Kidney glomerular epithelial cell (primary cell): Measurements from ENCODE around the gene TMEM145.

Experiments used
- DNase-seq: peaks from one replicate; lab custom pipeline; 2025; lab: John Stamatoyannopoulos, UW

TMEM145 gene

GRCh38 chr19:42362891-42363440, 49.9 kb downstream of the TMEM145 start:
- DNase-seq = no peak

- no peak for DNase-seq
Measured at GRCh38 chr19:42363614-42364346, 50.7 kb downstream of the TMEM145 start.

GRCh38 chr19:42366673-42367072, 53.6 kb downstream of the TMEM145 start:
- DNase-seq = no peak

GRCh38 chr19:42367929-42368328, 54.8 kb downstream of the TMEM145 start:
- no peak for DNase-seq

GRCh38 chr19:42368360-42368759, 55.3 kb downstream of the TMEM145 start:
- DNase-seq = no peak

- no peak for DNase-seq
Measured at GRCh38 chr19:42368765-42369164, 55.7 kb downstream of the TMEM145 start.

GRCh38 chr19:42369433-42370067, 56.4 kb downstream of the TMEM145 start:
- DNase-seq = no peak

- DNase-seq = no peak
Measured at GRCh38 chr19:42370068-42370520, 57.0 kb downstream of the TMEM145 start.

GRCh38 chr19:42370626-42371175, 57.6 kb downstream of the TMEM145 start:
- no peak for DNase-seq
